Ascending aorta (tissue), 2 donors: ENCODE measurements around the gene HDAC7. TPM values are rescaled to one million over a fixed set of nuclear protein-coding genes. Genes with fewer than 3 reads are reported as not detected.
A peak's percentile ranks its signal among the peaks of the same experiment; 100 is the strongest.

ENCODE experiments used
- DNase-seq, 2 donors: peaks; one replicate each; pipeline ENCODE4 v3.0.0-alpha.2; 2019; ENCODE audit warnings: low spot score in 2 of 2
- H3K27ac ChIP-seq, 2 donors: fragments of 200-600 bp; sonication (generic); one replicate each; pipeline ENCODE4 v1.5.1; 2016 to 2017; ENCODE audit warnings: mild to moderate bottlenecking in 1 of 2
- H3K27me3 ChIP-seq: fragments of 200-600 bp; sonication (generic); one replicate; pipeline ENCODE4 v1.5.1; 2017
- H3K36me3 ChIP-seq, 2 donors: fragments of 200-600 bp; sonication (generic); one replicate each; pipeline ENCODE4 v1.5.1; 2016
- H3K4me1 ChIP-seq, 2 donors: fragments of 200-600 bp; sonication (generic); one replicate each; pipeline ENCODE4 v1.5.1; 2016 to 2017; ENCODE audit warnings: mild to moderate bottlenecking in 1 of 2
- H3K4me3 ChIP-seq, 2 donors: fragments of 200-600 bp; sonication (generic); one replicate each; pipeline ENCODE4 v1.5.1; 2016 to 2017; ENCODE audit warnings: mild to moderate bottlenecking in 1 of 2
- H3K9me3 ChIP-seq, 2 donors: fragments of 200-600 bp; sonication (generic); one replicate each; pipeline ENCODE4 v1.5.1; 2016
- intact Hi-C: fragments of 100-400 bp; cut with DNase I; formaldehyde crosslinking; loops from one replicate; pipeline ENCODE4 v1.15.1; 2023
- total RNA-seq: library from RNA; depleted of rRNA; stranded (reverse); fragments of >200 nt; gene quantifications from one replicate; pipeline ENCODE4 v1.1.0, GENCODE V29; 2016
- TF ChIP-seq, protein P1 (sequence below), 3 experiments: fragments of 200-600 bp in 2 of 3; fragments of 450-650 bp in 1 of 3; sonication (generic) in 2 of 3; IDR thresholded peaks; one replicate each; pipeline ENCODE4 v1.5.1; 2016 to 2019; ENCODE audit warnings: antibody characterized with exemption in 3 of 3, mild to moderate bottlenecking in 1 of 3, moderate library complexity in 1 of 3

The HDAC7 gene
- total RNA-seq, 1 donor from 2014 or later: 202 TPM

- Histone ChIP-seq H3K27ac (peak overlapping the region; percentile 79 to 85), H3K9me3 (no peaks in the 10 kb centered on the region), H3K36me3 (peaks cover 28 to 42% of the 10 kb centered on the region in 2 donors), H3K4me1 (peaks cover 48 to 77% of the 10 kb centered on the region in 2 donors), H3K27me3 (no peaks in the 10 kb centered on the region), H3K4me3 (peak overlapping the region in 1 of 2 donors; percentile 33)
- intact Hi-C loops: loop anchor here (2.0 kb wide), 1 partner anchor 35 kb away; no protein-coding TSS in a partner anchor
- DNase-seq: no peak
- TF ChIP-seq, protein P1, sequence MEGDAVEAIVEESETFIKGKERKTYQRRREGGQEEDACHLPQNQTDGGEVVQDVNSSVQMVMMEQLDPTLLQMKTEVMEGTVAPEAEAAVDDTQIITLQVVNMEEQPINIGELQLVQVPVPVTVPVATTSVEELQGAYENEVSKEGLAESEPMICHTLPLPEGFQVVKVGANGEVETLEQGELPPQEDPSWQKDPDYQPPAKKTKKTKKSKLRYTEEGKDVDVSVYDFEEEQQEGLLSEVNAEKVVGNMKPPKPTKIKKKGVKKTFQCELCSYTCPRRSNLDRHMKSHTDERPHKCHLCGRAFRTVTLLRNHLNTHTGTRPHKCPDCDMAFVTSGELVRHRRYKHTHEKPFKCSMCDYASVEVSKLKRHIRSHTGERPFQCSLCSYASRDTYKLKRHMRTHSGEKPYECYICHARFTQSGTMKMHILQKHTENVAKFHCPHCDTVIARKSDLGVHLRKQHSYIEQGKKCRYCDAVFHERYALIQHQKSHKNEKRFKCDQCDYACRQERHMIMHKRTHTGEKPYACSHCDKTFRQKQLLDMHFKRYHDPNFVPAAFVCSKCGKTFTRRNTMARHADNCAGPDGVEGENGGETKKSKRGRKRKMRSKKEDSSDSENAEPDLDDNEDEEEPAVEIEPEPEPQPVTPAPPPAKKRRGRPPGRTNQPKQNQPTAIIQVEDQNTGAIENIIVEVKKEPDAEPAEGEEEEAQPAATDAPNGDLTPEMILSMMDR (IDR thresholded peaks at IDR 0.05): peak in 2 of 3 experiments; percentile 32 to 34
These were observed 18.4 kb downstream of the HDAC7 start for GRCh38 chr12:47801170-47801903.

- Histone ChIP-seq H3K27ac (peak overlapping the region; percentile 79 to 85), H3K4me1 (peaks cover 48 to 70% of the 10 kb centered on the region in 2 donors), H3K4me3 (no peak overlapping the region), H3K36me3 (peaks cover 36 to 50% of the 10 kb centered on the region in 2 donors), H3K9me3 (no peaks in the 10 kb centered on the region), H3K27me3 (no peaks in the 10 kb centered on the region)
- intact Hi-C loops: loop anchor here (2.0 kb wide), 1 partner anchor 36 kb away; no protein-coding TSS in a partner anchor
- TF ChIP-seq, protein P1 (IDR thresholded peaks at IDR 0.05): no peak
- DNase-seq: no peak
These were observed 19.1 kb downstream of the HDAC7 start for GRCh38 chr12:47800582-47800981.

DNA sequence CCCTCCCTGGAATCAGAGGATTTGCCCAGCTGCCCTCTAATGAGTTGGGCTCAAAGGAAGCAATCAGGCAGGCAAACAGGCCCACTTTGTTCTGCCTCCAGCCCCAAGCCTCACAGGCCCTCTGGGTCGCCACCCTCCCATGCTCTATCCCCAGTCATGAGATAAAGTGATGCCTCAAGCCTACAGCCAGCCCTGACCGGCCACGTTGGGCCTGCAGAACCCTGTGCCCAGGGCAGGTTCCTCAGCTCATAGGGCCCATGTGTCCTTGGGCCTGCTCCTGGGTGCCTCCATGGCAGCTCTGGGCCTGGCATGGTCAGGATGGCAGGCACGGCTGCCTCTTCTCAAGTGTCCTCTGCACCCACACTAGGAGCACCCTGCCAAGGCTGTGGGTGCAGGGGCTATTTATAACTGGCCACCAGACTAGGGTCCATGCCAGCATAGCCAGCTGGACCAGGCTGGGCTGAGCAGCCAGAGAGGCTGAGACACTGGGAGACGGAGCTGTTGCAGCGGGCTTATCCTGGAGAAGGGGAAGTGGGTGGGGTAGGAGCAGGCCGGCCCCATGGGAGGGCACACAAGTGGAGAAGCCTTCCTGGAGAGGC is 20.2 kb downstream of the HDAC7 start:
- Histone ChIP-seq H3K27me3 (no peaks in the 10 kb centered on the region), H3K4me3 (no peak overlapping the region), H3K9me3 (no peaks in the 10 kb centered on the region), H3K4me1 (peaks cover 39 to 59% of the 10 kb centered on the region in 2 donors), H3K27ac (peak overlapping the region; percentile 79 to 85), H3K36me3 (peaks cover 47 to 52% of the 10 kb centered on the region in 2 donors)
- TF ChIP-seq, protein P1 (IDR thresholded peaks at IDR 0.05): no peak
- intact Hi-C loops: no loop called here
- no peak for DNase-seq

DNA sequence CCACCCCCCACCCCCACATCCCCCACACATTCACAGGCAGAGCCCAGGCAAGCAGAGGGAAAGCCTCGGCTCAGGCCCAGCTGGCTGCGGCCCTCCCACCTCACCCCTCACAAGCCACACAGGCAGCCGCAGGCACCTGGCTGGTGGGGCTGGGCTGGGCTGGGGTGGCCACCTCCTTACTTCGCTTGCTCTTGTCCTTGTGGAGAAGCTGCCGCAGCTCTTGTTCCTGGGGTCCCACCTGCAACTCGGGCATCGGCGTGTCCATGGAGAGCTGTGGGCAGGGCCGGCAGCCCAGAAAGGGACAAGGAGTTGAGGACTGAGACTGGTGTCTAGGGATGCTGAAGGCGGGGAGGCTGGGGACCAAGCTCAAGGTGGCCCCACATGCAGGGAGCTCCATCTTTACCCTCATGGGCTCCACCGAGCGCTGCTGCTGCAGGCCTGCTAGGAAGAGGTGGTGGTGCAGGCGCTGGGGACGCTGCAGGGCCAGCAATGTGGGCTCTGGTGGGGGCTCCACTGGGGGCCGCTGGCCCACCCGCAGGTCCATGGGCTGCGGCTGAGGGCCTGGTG is 21.2 kb downstream of the HDAC7 start:
- DNase-seq: no peak
- no peaks in the 10 kb centered on the region for H3K27me3 ChIP-seq
- peak overlapping the region; percentile 44 to 85 for H3K27ac ChIP-seq
- TF ChIP-seq, protein P1 (IDR thresholded peaks at IDR 0.05): no peak
- no peak overlapping the region for H3K4me3 ChIP-seq
- H3K36me3 ChIP-seq: peaks cover 54 to 57% of the 10 kb centered on the region in 2 donors
- H3K4me1 ChIP-seq: peaks cover 33 to 49% of the 10 kb centered on the region in 2 donors
- intact Hi-C loops: no loop called here
- H3K9me3 ChIP-seq: no peaks in the 10 kb centered on the region

DNA sequence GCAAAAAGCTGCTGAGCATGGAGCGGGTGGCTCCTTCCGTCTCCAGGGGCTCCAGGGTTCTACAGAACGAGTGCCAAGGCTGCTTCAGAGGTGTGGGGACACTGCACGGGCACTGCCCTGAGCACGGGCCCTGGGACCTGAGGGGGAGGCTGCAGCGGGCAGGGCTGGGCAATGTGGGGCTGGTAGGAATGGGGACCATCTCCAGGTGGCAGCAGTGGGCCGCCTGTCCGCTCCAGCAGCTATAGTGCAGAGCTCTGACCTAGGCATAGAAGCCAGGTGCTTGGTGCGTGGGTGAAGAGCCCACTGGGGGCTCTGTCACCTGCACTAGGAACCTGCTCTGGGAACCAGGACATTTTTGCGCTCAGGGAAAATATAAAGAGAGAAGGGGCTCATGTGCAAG is 22.3 kb downstream of the HDAC7 start:
- no peak for DNase-seq
- intact Hi-C loops: no loop called here
- peak overlapping the region in 1 of 2 donors; percentile 85 for H3K27ac ChIP-seq
- no peak overlapping the region for H3K4me3 ChIP-seq
- H3K36me3 ChIP-seq: peaks cover 63 to 67% of the 10 kb centered on the region in 2 donors
- no peaks in the 10 kb centered on the region for H3K9me3 ChIP-seq
- H3K27me3 ChIP-seq: no peaks in the 10 kb centered on the region
- H3K4me1 ChIP-seq: peaks cover 30 to 39% of the 10 kb centered on the region in 2 donors
- TF ChIP-seq, protein P1 (IDR thresholded peaks at IDR 0.05): peak in 2 of 3 experiments; percentile 20 to 24
